GM12874 (cell line): Measurements from ENCODE around the gene PLA2G4A.

ENCODE experiments used
- CTCF ChIP-seq: IDR thresholded peaks from 2 replicates; pipeline ENCODE4 v1.5.1; 2011; ENCODE audit warnings: low read depth, mild to moderate bottlenecking, control low read depth, low read length, moderate library complexity; ENCODE audit not compliant: insufficient read depth

The PLA2G4A gene

GRCh38 chr1:186828611-186829454, at the start of gene PLA2G4A:
Gene PLA2G4A, plus strand, starts transcription at chr1:186828949. Its CDS starts 25,406 bp downstream, at chr1:186854355.
- no peak for TF ChIP-seq CTCF

DNA sequence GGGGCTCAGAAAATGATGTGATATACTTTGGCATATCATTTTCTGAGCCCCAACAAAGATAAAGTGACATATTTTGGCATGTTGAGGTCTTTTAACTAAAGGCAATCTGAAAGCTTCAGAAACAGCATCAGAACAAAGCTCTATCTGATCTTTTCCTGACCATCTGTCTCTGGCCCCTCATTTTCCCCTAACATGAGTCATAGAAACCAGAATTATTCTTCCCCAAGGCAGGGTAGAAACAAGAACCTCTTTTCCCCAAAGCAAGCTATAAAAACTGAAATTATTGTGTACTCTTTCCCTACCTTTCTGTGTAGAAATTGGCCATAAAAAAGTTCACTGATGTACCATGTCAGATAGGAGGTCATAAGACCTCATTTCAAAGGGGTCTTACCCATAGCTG, 48.7 kb upstream of the PLA2G4A start:
- no peak for TF ChIP-seq CTCF

DNA sequence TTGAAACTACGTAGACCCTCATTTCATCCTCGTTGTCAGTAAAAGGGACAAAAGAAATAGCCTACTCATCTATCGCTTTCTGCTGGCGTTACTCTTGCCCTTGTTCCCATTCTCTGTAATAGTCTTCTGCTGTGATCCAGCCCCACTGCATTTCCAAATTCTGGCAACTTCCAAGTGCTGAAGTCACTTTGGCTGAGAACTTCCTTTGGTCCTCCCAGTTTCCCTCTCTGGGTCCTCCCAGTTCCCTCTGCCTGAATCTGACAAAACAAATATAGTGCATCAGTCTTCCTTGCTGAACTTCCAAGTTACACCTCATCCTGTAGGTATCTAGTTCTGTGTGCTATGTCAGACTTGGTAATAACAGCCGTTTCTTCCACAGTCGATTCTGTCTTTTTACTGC, 47.0 kb upstream of the PLA2G4A start:
- no peak for TF ChIP-seq CTCF

DNA sequence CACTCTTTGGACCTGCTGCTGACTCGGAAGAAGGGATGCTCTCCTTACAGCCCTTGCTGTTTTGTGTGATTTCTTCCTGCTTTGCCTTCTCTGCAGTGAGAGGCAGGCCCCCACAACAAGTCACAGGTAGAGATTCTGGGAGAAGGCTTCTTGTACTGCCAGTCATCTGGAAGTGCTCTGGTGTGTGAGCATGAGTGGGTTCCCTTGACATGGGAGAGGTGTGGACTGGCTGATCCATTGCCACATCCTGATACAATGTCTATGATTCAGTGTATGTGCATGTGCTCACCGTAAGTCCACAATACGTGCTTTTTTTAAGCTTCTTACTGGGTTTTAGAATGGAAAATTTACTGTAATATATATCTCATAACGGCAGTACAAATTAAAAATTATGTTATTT, 46.0 kb upstream of the PLA2G4A start:
- no peak for TF ChIP-seq CTCF

GRCh38 chr1:186783193-186783592, 45.6 kb upstream of the PLA2G4A start:
- no peak for TF ChIP-seq CTCF

GRCh38 chr1:186785503-186785902, 43.2 kb upstream of the PLA2G4A start:
- no peak for TF ChIP-seq CTCF

DNA sequence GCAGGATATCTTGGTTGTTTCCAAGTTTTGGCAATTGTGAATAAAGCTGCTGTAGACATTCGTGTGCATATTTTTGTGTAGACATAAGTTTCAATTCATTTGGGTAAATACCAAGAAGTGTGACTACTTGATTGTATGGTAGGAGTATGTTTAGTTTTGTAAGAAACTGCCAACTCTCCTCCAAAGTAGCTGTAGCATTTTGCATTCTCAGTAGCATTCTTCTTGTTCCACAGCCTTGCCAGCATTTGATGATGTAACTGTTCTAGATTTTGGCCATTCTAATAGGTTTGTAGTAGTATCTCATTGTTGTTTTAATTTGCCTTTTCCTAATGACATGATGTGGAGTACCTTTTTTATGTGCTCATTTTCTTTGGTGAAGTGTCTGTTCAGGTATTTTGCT, 38.6 kb upstream of the PLA2G4A start:
- TF ChIP-seq CTCF: no peak
